ENCODE measurements around the gene ROMO1. TPM values are rescaled to one million over a fixed set of nuclear protein-coding genes. Genes with fewer than 3 reads are reported as not detected.
"Not testable (repeated sequence)": the region's sequence is repeated elsewhere in the genome, so short reads cannot be mapped to it uniquely, and the experiment has no call there.

The ROMO1 gene
- total RNA-seq, 1 donor from 2014 or later: 131 TPM

- Mint-ChIP-seq H3K36me3 (peaks cover 38% of the 10 kb centered on the region), H3K27me3 (no peaks in the 10 kb centered on the region), H3K4me3 (no peak overlapping the region), H3K9me3 (no peaks in the 10 kb centered on the region), H3K4me1 (ENCODE audit: unreplicated experiment) (no peaks in the 10 kb centered on the region), H3K27ac (no peak overlapping the region)
- TF ChIP-seq, protein P1, sequence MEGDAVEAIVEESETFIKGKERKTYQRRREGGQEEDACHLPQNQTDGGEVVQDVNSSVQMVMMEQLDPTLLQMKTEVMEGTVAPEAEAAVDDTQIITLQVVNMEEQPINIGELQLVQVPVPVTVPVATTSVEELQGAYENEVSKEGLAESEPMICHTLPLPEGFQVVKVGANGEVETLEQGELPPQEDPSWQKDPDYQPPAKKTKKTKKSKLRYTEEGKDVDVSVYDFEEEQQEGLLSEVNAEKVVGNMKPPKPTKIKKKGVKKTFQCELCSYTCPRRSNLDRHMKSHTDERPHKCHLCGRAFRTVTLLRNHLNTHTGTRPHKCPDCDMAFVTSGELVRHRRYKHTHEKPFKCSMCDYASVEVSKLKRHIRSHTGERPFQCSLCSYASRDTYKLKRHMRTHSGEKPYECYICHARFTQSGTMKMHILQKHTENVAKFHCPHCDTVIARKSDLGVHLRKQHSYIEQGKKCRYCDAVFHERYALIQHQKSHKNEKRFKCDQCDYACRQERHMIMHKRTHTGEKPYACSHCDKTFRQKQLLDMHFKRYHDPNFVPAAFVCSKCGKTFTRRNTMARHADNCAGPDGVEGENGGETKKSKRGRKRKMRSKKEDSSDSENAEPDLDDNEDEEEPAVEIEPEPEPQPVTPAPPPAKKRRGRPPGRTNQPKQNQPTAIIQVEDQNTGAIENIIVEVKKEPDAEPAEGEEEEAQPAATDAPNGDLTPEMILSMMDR (conservative IDR thresholded peaks at IDR 0.05): no peak
- DNase-seq (ENCODE audit: extremely low spot score, unreplicated experiment): no peak
Observed at GRCh38 chr20:35710039-35710438, 10.8 kb downstream of the ROMO1 start.

GRCh38 chr20:35710884-35711587 is 11.8 kb downstream of the ROMO1 start:
- H3K27ac Mint-ChIP-seq: no peak overlapping the region

GRCh38 chr20:35711588-35712209 is 12.5 kb downstream of the ROMO1 start:
- H3K27me3 Mint-ChIP-seq: no peaks in the 10 kb centered on the region

More at GRCh38 chr20:35710884-35711587, 11.8 kb downstream of the ROMO1 start:
- no peaks in the 10 kb centered on the region for H3K27me3 Mint-ChIP-seq
- TF ChIP-seq, protein P1 (conservative IDR thresholded peaks at IDR 0.05): no peak
- H3K9me3 Mint-ChIP-seq: no peaks in the 10 kb centered on the region
- H3K36me3 Mint-ChIP-seq: peaks cover 41% of the 10 kb centered on the region
- no peaks in the 10 kb centered on the region for H3K4me1 Mint-ChIP-seq (ENCODE audit: unreplicated experiment)
- no peak for DNase-seq (ENCODE audit: extremely low spot score, unreplicated experiment)
- H3K4me3 Mint-ChIP-seq: no peak overlapping the region

GRCh38 chr20:35713120-35713519 is 13.9 kb downstream of the ROMO1 start:
- not testable (repeated sequence) for DNase-seq (ENCODE audit: extremely low spot score, unreplicated experiment); H3K9me3 Mint-ChIP-seq; H3K4me3 Mint-ChIP-seq; H3K4me1 Mint-ChIP-seq (ENCODE audit: unreplicated experiment); H3K27me3 Mint-ChIP-seq
- Mint-ChIP-seq H3K36me3 (peaks cover 45% of the 10 kb centered on the region), H3K27ac (peak overlapping the region; percentile 51)

More at GRCh38 chr20:35711588-35712209, 12.5 kb downstream of the ROMO1 start:
- Mint-ChIP-seq H3K36me3 (peaks cover 45% of the 10 kb centered on the region), H3K9me3 (no peaks in the 10 kb centered on the region), H3K4me1 (ENCODE audit: unreplicated experiment) (no peaks in the 10 kb centered on the region), H3K4me3 (no peak overlapping the region), H3K27ac (no peak overlapping the region)
- DNase-seq (ENCODE audit: extremely low spot score, unreplicated experiment): no peak
- TF ChIP-seq, protein P1 (conservative IDR thresholded peaks at IDR 0.05): no peak

GRCh38 chr20:35714127-35714526 is 14.9 kb downstream of the ROMO1 start:
- no peak overlapping the region for H3K4me3 Mint-ChIP-seq
- peaks cover 42% of the 10 kb centered on the region for H3K36me3 Mint-ChIP-seq
- H3K4me1 Mint-ChIP-seq (ENCODE audit: unreplicated experiment): no peaks in the 10 kb centered on the region
- DNase-seq (ENCODE audit: extremely low spot score, unreplicated experiment): no peak
- H3K27ac Mint-ChIP-seq: no peak overlapping the region
- no peaks in the 10 kb centered on the region for H3K27me3 Mint-ChIP-seq
- TF ChIP-seq, protein P1 (conservative IDR thresholded peaks at IDR 0.05): no peak
- H3K9me3 Mint-ChIP-seq: no peaks in the 10 kb centered on the region

GRCh38 chr20:35715652-35716051 is 16.4 kb downstream of the ROMO1 start:
- Mint-ChIP-seq H3K27ac (no peak overlapping the region), H3K36me3 (peaks cover 42% of the 10 kb centered on the region), H3K4me1 (ENCODE audit: unreplicated experiment) (no peaks in the 10 kb centered on the region), H3K4me3 (no peak overlapping the region), H3K9me3 (no peaks in the 10 kb centered on the region), H3K27me3 (no peaks in the 10 kb centered on the region)
- DNase-seq (ENCODE audit: extremely low spot score, unreplicated experiment): no peak
- TF ChIP-seq, protein P1 (conservative IDR thresholded peaks at IDR 0.05): no peak
